WI38 (cell line): Measurements from ENCODE around the gene CEP120.
"Not testable (repeated sequence)": the region's sequence is repeated elsewhere in the genome, so short reads cannot be mapped to it uniquely, and the experiment has no call there.

ENCODE experiments used
- H3K4me3 ChIP-seq: 2 replicates; pipeline ENCODE4 v1.5.1; 2011; ENCODE audit warnings: low read depth, mild to moderate bottlenecking, control low read depth, low read length
- CTCF ChIP-seq: IDR thresholded peaks from 2 replicates; pipeline ENCODE4 v1.5.1; 2012; ENCODE audit warnings: low read depth, mild to moderate bottlenecking, control low read depth, low read length

The CEP120 gene

GRCh38 chr5:123340928-123341327 lies 82.3 kb downstream of the CEP120 start:
- TF ChIP-seq CTCF: no peak
- H3K4me3 ChIP-seq: no peak overlapping the region

DNA sequence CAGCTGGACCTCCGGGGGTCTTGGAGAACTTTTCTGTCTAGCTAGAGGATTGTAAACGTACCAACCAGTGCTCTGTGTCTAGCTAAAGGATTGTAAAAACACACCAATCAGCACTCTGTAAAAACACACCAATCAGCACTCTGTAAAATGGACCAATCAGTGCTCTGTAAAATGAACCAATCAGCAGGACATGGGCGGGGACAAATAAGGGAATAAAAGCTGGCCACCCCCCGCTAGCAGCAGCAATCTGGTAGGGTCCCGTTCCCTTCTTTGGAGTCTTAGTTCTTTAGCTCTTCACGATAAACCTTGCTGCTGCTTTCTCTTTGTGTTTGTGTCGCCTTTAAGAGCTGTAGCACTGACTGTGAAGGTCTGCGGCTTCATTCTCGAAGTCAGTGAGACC lies 114.8 kb downstream of the CEP120 start:
- not testable (repeated sequence) for H3K4me3 ChIP-seq

- TF ChIP-seq CTCF: no peak
- no peak overlapping the region for H3K4me3 ChIP-seq
Observed at GRCh38 chr5:123305751-123306150, 117.5 kb downstream of the CEP120 start.

- H3K4me3 ChIP-seq: no peak overlapping the region
- no peak for TF ChIP-seq CTCF
Observed at GRCh38 chr5:123304777-123305316, 118.4 kb downstream of the CEP120 start.

DNA sequence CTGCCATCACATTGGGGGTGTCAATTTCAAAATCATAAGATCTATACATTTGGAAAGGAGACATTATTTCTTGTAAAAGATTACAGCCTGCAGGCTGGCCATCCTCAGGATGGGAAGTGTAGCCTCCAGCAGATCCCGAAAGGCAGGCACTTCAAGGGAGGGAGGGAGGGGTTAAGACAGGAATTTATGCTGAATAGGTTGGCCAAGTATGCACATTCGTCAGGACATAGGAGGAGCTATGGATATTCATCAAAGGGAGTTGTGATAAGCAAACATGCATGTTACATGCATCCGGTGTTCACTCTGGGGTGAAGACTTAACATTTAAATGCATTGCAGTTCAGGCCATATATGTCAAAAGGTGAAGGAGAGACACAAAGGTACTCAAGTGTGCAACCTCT lies 119.4 kb downstream of the CEP120 start:
- no peak overlapping the region for H3K4me3 ChIP-seq
- TF ChIP-seq CTCF: no peak

GRCh38 chr5:123300266-123300665 lies 122.9 kb downstream of the CEP120 start:
- no peak overlapping the region for H3K4me3 ChIP-seq
- no peak for TF ChIP-seq CTCF

GRCh38 chr5:123299136-123299535 lies 124.1 kb downstream of the CEP120 start:
- TF ChIP-seq CTCF: no peak
- no peak overlapping the region for H3K4me3 ChIP-seq

GRCh38 chr5:123298335-123299030 lies 124.7 kb downstream of the CEP120 start:
- no peak for TF ChIP-seq CTCF
- H3K4me3 ChIP-seq: no peak overlapping the region
